Measurements from ENCODE around the gene NELL1.

Gene NELL1

GRCh38 chr11:21177379-21177778 lies 508.0 kb downstream of the NELL1 start:
- H3K18ac ChIP-seq (ENCODE audit: low read depth in 1 of 2, low read length in 2 of 2) = no peak overlapping the region
- H2BK12ac ChIP-seq (ENCODE audit: low read length in 2 of 2) = no peak overlapping the region
- no peak overlapping the region for H3K4ac ChIP-seq (ENCODE audit: low read depth in 1 of 2, low read length in 2 of 2)
- no peak overlapping the region for H2AFZ ChIP-seq (ENCODE audit: low read depth, low read length)
- no peak overlapping the region for H3K14ac ChIP-seq (ENCODE audit: low read length in 2 of 2)
- no peaks in the 10 kb centered on the region for H3K79me1 ChIP-seq (replicated peaks; ENCODE audit: low read length, poor library complexity, severe bottlenecking)
- H3K36me3 ChIP-seq (ENCODE audit: control insufficient read depth in 1 of 2, insufficient read depth in 2 of 2, low read depth in 1 of 2, low read length in 2 of 2) = no peaks in the 10 kb centered on the region
- H2BK120ac ChIP-seq (ENCODE audit: low read depth, low read length) = no peak overlapping the region
- no peak overlapping the region for H2AK5ac ChIP-seq (ENCODE audit: low read length, severe bottlenecking)
- H2BK15ac ChIP-seq (ENCODE audit: low read depth, poor library complexity, severe bottlenecking) = no peak overlapping the region
- no peaks in the 10 kb centered on the region for H3K27me3 ChIP-seq (ENCODE audit: control insufficient read depth in 1 of 2, insufficient read depth in 1 of 2, low read length in 2 of 2)
- WGBS = 40% methylated on average over 1 of the region's 2 CpGs
- no peak overlapping the region for H4K91ac ChIP-seq (ENCODE audit: low read length)
- no peak overlapping the region for H3K27ac ChIP-seq (ENCODE audit: low read length, poor library complexity, severe bottlenecking)
- H3K4me1 ChIP-seq (ENCODE audit: control insufficient read depth, insufficient read depth, low read depth, low read length) = no peaks in the 10 kb centered on the region
- H3K23ac ChIP-seq (ENCODE audit: low read length in 2 of 2) = no peak overlapping the region
- H4K8ac ChIP-seq (ENCODE audit: low read length) = no peak overlapping the region
- H2BK5ac ChIP-seq (ENCODE audit: low read depth, low read length, poor library complexity, severe bottlenecking) = no peak overlapping the region
- H3K4me2 ChIP-seq (ENCODE audit: low read length, poor library complexity, severe bottlenecking) = no peak overlapping the region
- H3K9me3 ChIP-seq (ENCODE audit: control insufficient read depth, low read length) = no peaks in the 10 kb centered on the region
- H3K9ac ChIP-seq (ENCODE audit: low read length) = no peak overlapping the region
- DNase-seq = no peak
- no peak overlapping the region for H3K4me3 ChIP-seq (ENCODE audit: insufficient read depth in 1 of 2, low read depth in 1 of 2, low read length in 2 of 2)

- no peaks in the 10 kb centered on the region for H3K79me1 ChIP-seq (replicated peaks; ENCODE audit: low read length, poor library complexity, severe bottlenecking)
- H2BK12ac ChIP-seq (ENCODE audit: low read length in 2 of 2) = no peak overlapping the region
- no peak overlapping the region for H3K4ac ChIP-seq (ENCODE audit: low read depth in 1 of 2, low read length in 2 of 2)
- no peaks in the 10 kb centered on the region for H3K9me3 ChIP-seq (ENCODE audit: control insufficient read depth, low read length)
- H3K18ac ChIP-seq (ENCODE audit: low read depth in 1 of 2, low read length in 2 of 2) = no peak overlapping the region
- no peak overlapping the region for H4K8ac ChIP-seq (ENCODE audit: low read length)
- no peaks in the 10 kb centered on the region for H3K4me1 ChIP-seq (ENCODE audit: control insufficient read depth, insufficient read depth, low read depth, low read length)
- no peak for DNase-seq
- no peak overlapping the region for H4K91ac ChIP-seq (ENCODE audit: low read length)
- no CpG with 5 or more reads among the region's 1 CpG for WGBS
- H3K27ac ChIP-seq (ENCODE audit: low read length, poor library complexity, severe bottlenecking) = no peak overlapping the region
- H3K4me2 ChIP-seq (ENCODE audit: low read length, poor library complexity, severe bottlenecking) = no peak overlapping the region
- H2BK15ac ChIP-seq (ENCODE audit: low read depth, poor library complexity, severe bottlenecking) = no peak overlapping the region
- no peaks in the 10 kb centered on the region for H3K27me3 ChIP-seq (ENCODE audit: control insufficient read depth in 1 of 2, insufficient read depth in 1 of 2, low read length in 2 of 2)
- H2BK120ac ChIP-seq (ENCODE audit: low read depth, low read length) = no peak overlapping the region
- no peak overlapping the region for H2AFZ ChIP-seq (ENCODE audit: low read depth, low read length)
- no peaks in the 10 kb centered on the region for H3K36me3 ChIP-seq (ENCODE audit: control insufficient read depth in 1 of 2, insufficient read depth in 2 of 2, low read depth in 1 of 2, low read length in 2 of 2)
- no peak overlapping the region for H2BK5ac ChIP-seq (ENCODE audit: low read depth, low read length, poor library complexity, severe bottlenecking)
- no peak overlapping the region for H2AK5ac ChIP-seq (ENCODE audit: low read length, severe bottlenecking)
- no peak overlapping the region for H3K14ac ChIP-seq (ENCODE audit: low read length in 2 of 2)
- H3K23ac ChIP-seq (ENCODE audit: low read length in 2 of 2) = no peak overlapping the region
- H3K9ac ChIP-seq (ENCODE audit: low read length) = no peak overlapping the region
- H3K4me3 ChIP-seq (ENCODE audit: insufficient read depth in 1 of 2, low read depth in 1 of 2, low read length in 2 of 2) = no peak overlapping the region
Measured at GRCh38 chr11:21179770-21180169, 510.4 kb downstream of the NELL1 start.

GRCh38 chr11:21180182-21180581 lies 510.8 kb downstream of the NELL1 start:
- H3K4ac ChIP-seq (ENCODE audit: low read depth in 1 of 2, low read length in 2 of 2) = no peak overlapping the region
- no peak overlapping the region for H3K4me3 ChIP-seq (ENCODE audit: insufficient read depth in 1 of 2, low read depth in 1 of 2, low read length in 2 of 2)
- no peaks in the 10 kb centered on the region for H3K79me1 ChIP-seq (replicated peaks; ENCODE audit: low read length, poor library complexity, severe bottlenecking)
- H4K91ac ChIP-seq (ENCODE audit: low read length) = no peak overlapping the region
- no peaks in the 10 kb centered on the region for H3K4me1 ChIP-seq (ENCODE audit: control insufficient read depth, insufficient read depth, low read depth, low read length)
- H3K18ac ChIP-seq (ENCODE audit: low read depth in 1 of 2, low read length in 2 of 2) = no peak overlapping the region
- H2BK15ac ChIP-seq (ENCODE audit: low read depth, poor library complexity, severe bottlenecking) = no peak overlapping the region
- WGBS = 41% methylated on average over 3 of the region's 3 CpGs
- H3K4me2 ChIP-seq (ENCODE audit: low read length, poor library complexity, severe bottlenecking) = no peak overlapping the region
- H3K9ac ChIP-seq (ENCODE audit: low read length) = no peak overlapping the region
- H2AFZ ChIP-seq (ENCODE audit: low read depth, low read length) = no peak overlapping the region
- H3K23ac ChIP-seq (ENCODE audit: low read length in 2 of 2) = no peak overlapping the region
- no peak for DNase-seq
- H4K8ac ChIP-seq (ENCODE audit: low read length) = no peak overlapping the region
- H3K27ac ChIP-seq (ENCODE audit: low read length, poor library complexity, severe bottlenecking) = no peak overlapping the region
- H2BK5ac ChIP-seq (ENCODE audit: low read depth, low read length, poor library complexity, severe bottlenecking) = no peak overlapping the region
- no peaks in the 10 kb centered on the region for H3K27me3 ChIP-seq (ENCODE audit: control insufficient read depth in 1 of 2, insufficient read depth in 1 of 2, low read length in 2 of 2)
- no peak overlapping the region for H2BK120ac ChIP-seq (ENCODE audit: low read depth, low read length)
- no peaks in the 10 kb centered on the region for H3K36me3 ChIP-seq (ENCODE audit: control insufficient read depth in 1 of 2, insufficient read depth in 2 of 2, low read depth in 1 of 2, low read length in 2 of 2)
- H3K9me3 ChIP-seq (ENCODE audit: control insufficient read depth, low read length) = no peaks in the 10 kb centered on the region
- H3K14ac ChIP-seq (ENCODE audit: low read length in 2 of 2) = no peak overlapping the region
- no peak overlapping the region for H2AK5ac ChIP-seq (ENCODE audit: low read length, severe bottlenecking)
- H2BK12ac ChIP-seq (ENCODE audit: low read length in 2 of 2) = no peak overlapping the region

- H3K14ac ChIP-seq (ENCODE audit: low read length in 2 of 2) = no peak overlapping the region
- H4K8ac ChIP-seq (ENCODE audit: low read length) = no peak overlapping the region
- no peaks in the 10 kb centered on the region for H3K4me1 ChIP-seq (ENCODE audit: control insufficient read depth, insufficient read depth, low read depth, low read length)
- no peaks in the 10 kb centered on the region for H3K36me3 ChIP-seq (ENCODE audit: control insufficient read depth in 1 of 2, insufficient read depth in 2 of 2, low read depth in 1 of 2, low read length in 2 of 2)
- H3K4me3 ChIP-seq (ENCODE audit: insufficient read depth in 1 of 2, low read depth in 1 of 2, low read length in 2 of 2) = no peak overlapping the region
- H3K4me2 ChIP-seq (ENCODE audit: low read length, poor library complexity, severe bottlenecking) = no peak overlapping the region
- H2BK120ac ChIP-seq (ENCODE audit: low read depth, low read length) = no peak overlapping the region
- no peak overlapping the region for H3K27ac ChIP-seq (ENCODE audit: low read length, poor library complexity, severe bottlenecking)
- H2AFZ ChIP-seq (ENCODE audit: low read depth, low read length) = no peak overlapping the region
- no peak overlapping the region for H3K18ac ChIP-seq (ENCODE audit: low read depth in 1 of 2, low read length in 2 of 2)
- no peaks in the 10 kb centered on the region for H3K27me3 ChIP-seq (ENCODE audit: control insufficient read depth in 1 of 2, insufficient read depth in 1 of 2, low read length in 2 of 2)
- no peaks in the 10 kb centered on the region for H3K79me1 ChIP-seq (replicated peaks; ENCODE audit: low read length, poor library complexity, severe bottlenecking)
- no peak overlapping the region for H2AK5ac ChIP-seq (ENCODE audit: low read length, severe bottlenecking)
- no peak for DNase-seq
- H4K91ac ChIP-seq (ENCODE audit: low read length) = no peak overlapping the region
- no peak overlapping the region for H2BK15ac ChIP-seq (ENCODE audit: low read depth, poor library complexity, severe bottlenecking)
- H2BK12ac ChIP-seq (ENCODE audit: low read length in 2 of 2) = no peak overlapping the region
- H3K23ac ChIP-seq (ENCODE audit: low read length in 2 of 2) = no peak overlapping the region
- no peak overlapping the region for H2BK5ac ChIP-seq (ENCODE audit: low read depth, low read length, poor library complexity, severe bottlenecking)
- no peak overlapping the region for H3K9ac ChIP-seq (ENCODE audit: low read length)
- peaks cover 3% of the 10 kb centered on the region for H3K9me3 ChIP-seq (ENCODE audit: control insufficient read depth, low read length)
- no peak overlapping the region for H3K4ac ChIP-seq (ENCODE audit: low read depth in 1 of 2, low read length in 2 of 2)
Measured at GRCh38 chr11:21185959-21186358, 516.6 kb downstream of the NELL1 start.

All from mesenchymal stem cell (in vitro differentiated cells and primary cell).